K562 (cell line): ENCODE measurements around the gene PDZD8. TPM values are rescaled to one million over a fixed set of nuclear protein-coding genes. Genes with fewer than 3 reads are reported as not detected.

ENCODE experiments used
- ARHGAP35 ChIP-seq: fragments of 450-650 bp; IDR thresholded peaks from 2 replicates; pipeline ENCODE4 v1.6.1; 2018; ENCODE audit not compliant: partially characterized antibody
- ARID2 ChIP-seq: fragments of 450-650 bp; IDR thresholded peaks from 2 replicates; pipeline ENCODE4 v1.6.1; 2017; ENCODE audit warnings: antibody characterized with exemption, mild to moderate bottlenecking
- BDP1 ChIP-seq: IDR thresholded peaks from 3 replicates; pipeline ENCODE4 v1.6.1; 2011; ENCODE audit not compliant: insufficient read length, insufficient read depth
- CBFA2T3 ChIP-seq: fragments of 450-650 bp; IDR thresholded peaks from 2 replicates; pipeline ENCODE4 v1.6.1; 2017
- CHAMP1 ChIP-seq: fragments of 450-650 bp; IDR thresholded peaks from 2 replicates; pipeline ENCODE4 v1.6.1; 2016; ENCODE audit warnings: mild to moderate bottlenecking
- CREB1 ChIP-seq, 2 experiments: sonication (generic) in 1 of 2; formaldehyde crosslinking in 1 of 2; IDR thresholded peaks; 2 replicates each; pipeline versions ENCODE4 v1.6.1 to v1.8.0; 2012 to 2022; ENCODE audit warnings: inconsistent platforms in 1 of 2, mild to moderate bottlenecking in 1 of 2, missing genetic modification reagents in 1 of 2, moderate library complexity in 1 of 2
- DMBX1 ChIP-seq: fragments of 250-450 bp; sonication (Bioruptor Pico); IDR thresholded peaks from 2 replicates; pipeline ENCODE4 v1.8.0; 2022; ENCODE audit warnings: inconsistent platforms, mild to moderate bottlenecking, moderate library complexity, borderline replicate concordance
- E2F5 ChIP-seq: sonication (generic); formaldehyde crosslinking; IDR thresholded peaks from 2 replicates; pipeline ENCODE4 v1.8.0; 2022; ENCODE audit warnings: mild to moderate bottlenecking, missing genetic modification reagents
- ELF2 ChIP-seq: fragments of 250-450 bp; sonication (Bioruptor Pico); IDR thresholded peaks from 2 replicates; pipeline ENCODE4 v1.5.0; 2021; ENCODE audit warnings: mild to moderate bottlenecking
- HLTF ChIP-seq: fragments of 450-650 bp; IDR thresholded peaks from 2 replicates; pipeline ENCODE4 v1.6.1; 2016
- IRF9 ChIP-seq: fragments of 450-650 bp; IDR thresholded peaks from 2 replicates; pipeline ENCODE4 v1.6.1; 2016; ENCODE audit warnings: missing biosample characterization, missing genetic modification characterization
- MCM5 ChIP-seq: fragments of 450-650 bp; IDR thresholded peaks from 2 replicates; pipeline ENCODE4 v1.6.1; 2016; ENCODE audit warnings: low read depth
- NR1H2 ChIP-seq: sonication (generic); formaldehyde crosslinking; IDR thresholded peaks from 2 replicates; pipeline ENCODE4 v1.4.0; 2020; ENCODE audit warnings: mild to moderate bottlenecking, missing genetic modification reagents
- PHF20 ChIP-seq: fragments of 450-650 bp; IDR thresholded peaks from 2 replicates; pipeline ENCODE4 v1.6.1; 2018; ENCODE audit not compliant: partially characterized antibody
- PHF8 ChIP-seq: fragments of 200-600 bp; sonication (generic); IDR thresholded peaks from 2 replicates; pipeline ENCODE4 v1.6.1; 2012; ENCODE audit warnings: mixed run types, mild to moderate bottlenecking, inconsistent platforms, low read length, moderate library complexity, borderline replicate concordance
- POLR3G ChIP-seq: IDR thresholded peaks from 2 replicates; pipeline ENCODE4 v1.6.1; 2011; ENCODE audit not compliant: insufficient read length, insufficient replicate concordance; ENCODE audit errors: extremely low read depth
- SAP30 ChIP-seq: fragments of 200-600 bp; sonication (generic); IDR thresholded peaks from 2 replicates; pipeline ENCODE4 v1.6.1; 2012; ENCODE audit warnings: borderline replicate concordance, low read depth, mild to moderate bottlenecking, moderate library complexity, low read length, control low read depth, inconsistent platforms; ENCODE audit not compliant: insufficient read depth, poor library complexity, severe bottlenecking
- SMAD4 ChIP-seq: fragments of 250-450 bp; sonication (Bioruptor Pico); conservative IDR thresholded peaks from 2 replicates; pipeline ENCODE4 v1.8.0; 2021; ENCODE audit warnings: inconsistent platforms, mild to moderate bottlenecking, moderate library complexity
- TOE1 ChIP-seq, 2 experiments: fragments of 450-650 bp in 1 of 2; sonication (generic) in 1 of 2; formaldehyde crosslinking in 1 of 2; IDR thresholded peaks; 2 replicates each; pipeline versions ENCODE4 v1.7.1 to v1.8.0; 2016 to 2022; ENCODE audit warnings: borderline replicate concordance in 2 of 2, mild to moderate bottlenecking in 2 of 2, antibody characterized with exemption in 1 of 2, inconsistent platforms in 1 of 2, low read depth in 1 of 2, missing genetic modification reagents in 1 of 2, moderate library complexity in 1 of 2
- ZBTB8A ChIP-seq: fragments of 450-650 bp; IDR thresholded peaks from 2 replicates; pipeline ENCODE4 v1.6.1; 2018; ENCODE audit warnings: mild to moderate bottlenecking, moderate library complexity; ENCODE audit not compliant: partially characterized antibody
- ZNF280B ChIP-seq: fragments of 250-450 bp; sonication (Bioruptor Pico); IDR thresholded peaks from 2 replicates; pipeline ENCODE4 v1.5.1; 2021; ENCODE audit warnings: mild to moderate bottlenecking
- ZNF79 ChIP-seq: fragments of 250-450 bp; sonication (Bioruptor Pico); IDR thresholded peaks from 2 replicates; pipeline ENCODE4 v1.4.0; 2020; ENCODE audit warnings: low read depth, mild to moderate bottlenecking, moderate library complexity
- polyA plus RNA-seq, 8 experiments: library from polyadenylated mRNA; depleted of rRNA in 4 of 8; stranded (reverse) in 5 of 8; unstranded in 3 of 8; fragments of >200 nt; fragmentation: Nextera tagmentation in 2 of 8; fragmentation: Illumina TruSeq in 1 of 8; extraction: Ambion mirVana in 2 of 8; extraction: Trizol in 1 of 8; gene quantifications; 2 replicates each; pipeline versions ENCODE4 v1.2.1 to v1.2.3, GENCODE V29; 2011 to 2014; ENCODE audit warnings: inconsistent platforms in 1 of 8, missing spikeins in 1 of 8
- total RNA-seq, 7 experiments: library from RNA; depleted of rRNA in 6 of 7; stranded (reverse); fragments of >200 nt in 6 of 7; fragmentation: Illumina TruSeq in 2 of 7; extraction: Trizol in 2 of 7; gene quantifications; 2 replicates each; pipeline versions ENCODE4 v1.2.1 to v1.2.3, GENCODE V29; 2011 to 2021; ENCODE audit warnings: low replicate concordance in 1 of 7

Gene PDZD8
- total and polyA plus RNA-seq, 9 of the 15 experiments (the other 6 are each of a cell fraction or from before 2014, with no cell fraction given): 5.5 to 53.4 (median 36.8) TPM

GRCh38 chr10:117375360-117376178, at the start of gene PDZD8 (continued):
- TF ChIP-seq SMAD4 (CRISPR knock-in tag): peak; percentile 69
- no peak for TF ChIP-seq HLTF
- TF ChIP-seq ARID2: no peak
- no peak for TF ChIP-seq BDP1
- no peak for TF ChIP-seq E2F5 (CRISPR knock-in tag)
- TF ChIP-seq ZBTB8A: no peak
- TF ChIP-seq NR1H2 (CRISPR knock-in tag): peak; percentile 87; the same call in 1 of the 2 replicates
- TF ChIP-seq CREB1 (IDR thresholded peaks at IDR 0.05): peak; percentile 67
- peak; percentile 89 for TF ChIP-seq CREB1 (CRISPR knock-in tag; IDR thresholded peaks at IDR 0.05)
- peak; percentile 73; the same call in 1 of the 2 replicates for TF ChIP-seq PHF8
- no peak for TF ChIP-seq MCM5
- TF ChIP-seq CBFA2T3: peak; percentile 26; the same call in 1 of the 2 replicates
- no peak for TF ChIP-seq POLR3G
- no peak for TF ChIP-seq IRF9 (tag)
- no peak for TF ChIP-seq ARHGAP35
- TF ChIP-seq DMBX1 (CRISPR knock-in tag): no peak
- no peak for TF ChIP-seq CHAMP1
- no peak for TF ChIP-seq ZNF79 (CRISPR knock-in tag)
- no peak for TF ChIP-seq SAP30
- peak; percentile 36 for TF ChIP-seq PHF20
- TF ChIP-seq TOE1 (IDR thresholded peaks at IDR 0.05; ENCODE audit: borderline replicate concordance): no peak
- TF ChIP-seq TOE1 (CRISPR knock-in tag; IDR thresholded peaks at IDR 0.05; ENCODE audit: borderline replicate concordance, low read depth): peak; percentile 84; the same call in 1 of the 2 replicates
- TF ChIP-seq ELF2 (CRISPR knock-in tag): 0 out of 2 replicates have a peak, but pooled peaks have one; percentile 49
- TF ChIP-seq ZNF280B (CRISPR knock-in tag): no peak
